Keratinocyte (primary cell): ENCODE results near the gene GRM3. TPM values are rescaled to one million over a fixed set of nuclear protein-coding genes. Genes with fewer than 3 reads are reported as not detected.

Source experiments
- DNase-seq: peaks from one replicate; pipeline ENCODE4 v3.0.0-alpha.2; 2011; ENCODE audit warnings: low read depth, missing footprints, low spot score
- FAIRE-seq: peaks from 2 replicates; lab custom pipeline; 2011; peaks lifted over from hg19 to GRCh38; lab: Jason Lieb, UNC
- H2AFZ ChIP-seq: 2 replicates; pipeline ENCODE4 v1.6.0; 2012; ENCODE audit warnings: low read length, control low read depth, inconsistent platforms; ENCODE audit not compliant: control insufficient read depth
- H3K27ac ChIP-seq: 2 replicates; pipeline ENCODE4 v1.5.1; 2011; ENCODE audit warnings: low read length; ENCODE audit not compliant: control insufficient read depth, insufficient read depth
- H3K27me3 ChIP-seq: 3 replicates; pipeline ENCODE4 v1.6.0; 2011; ENCODE audit warnings: low read length; ENCODE audit not compliant: control insufficient read depth, insufficient read depth; ENCODE audit errors: extremely low read depth
- H3K36me3 ChIP-seq, 2 experiments: 2 replicates in 1 of 2; 3 replicates in 1 of 2; pipeline ENCODE4 v1.5.1; 2011; ENCODE audit warnings: low read length in 2 of 2, mild to moderate bottlenecking in 1 of 2; ENCODE audit not compliant: control insufficient read depth in 2 of 2, insufficient read depth in 2 of 2; ENCODE audit errors: extremely low read depth in 1 of 2
- H3K4me1 ChIP-seq: 3 replicates; pipeline ENCODE4 v1.5.1; 2011; ENCODE audit warnings: low read length; ENCODE audit not compliant: control insufficient read depth, insufficient read depth; ENCODE audit errors: extremely low read depth
- H3K4me2 ChIP-seq: 3 replicates; pipeline ENCODE4 v1.6.0; 2011; ENCODE audit warnings: low read depth, low read length; ENCODE audit not compliant: control insufficient read depth, insufficient read depth; ENCODE audit errors: extremely low read depth
- H3K4me3 ChIP-seq, 3 experiments: fragments of 200-600 bp in 1 of 3; sonication (generic) in 1 of 3; 2 replicates in 2 of 3; 3 replicates in 1 of 3; pipeline ENCODE4 v1.5.1; 2011 to 2016; ENCODE audit warnings: low read length in 3 of 3, mild to moderate bottlenecking in 3 of 3, control low read depth in 2 of 3, inconsistent platforms in 1 of 3, low read depth in 1 of 3, mixed read lengths in 1 of 3, mixed run types in 1 of 3, moderate library complexity in 1 of 3; ENCODE audit not compliant: control insufficient read depth in 2 of 3, insufficient read depth in 2 of 3; ENCODE audit errors: extremely low read depth in 1 of 3
- H3K79me2 ChIP-seq: 2 replicates; pipeline ENCODE4 v1.6.0; 2012; ENCODE audit warnings: low read length; ENCODE audit not compliant: control insufficient read depth, insufficient read depth
- H3K9ac ChIP-seq: 3 replicates; pipeline ENCODE4 v1.6.0; 2011; ENCODE audit warnings: low read length; ENCODE audit not compliant: control insufficient read depth, insufficient read depth; ENCODE audit errors: extremely low read depth
- H3K9me1 ChIP-seq: 3 replicates; pipeline ENCODE4 v1.6.0; 2011; ENCODE audit warnings: low read length; ENCODE audit not compliant: control insufficient read depth, insufficient read depth; ENCODE audit errors: extremely low read depth
- H3K9me3 ChIP-seq: 2 replicates; pipeline ENCODE4 v1.5.1; 2012; ENCODE audit warnings: low read depth, low read length; ENCODE audit not compliant: control insufficient read depth
- H4K20me1 ChIP-seq: 3 replicates; pipeline ENCODE4 v1.6.0; 2011; ENCODE audit warnings: low read length; ENCODE audit not compliant: control insufficient read depth, insufficient read depth; ENCODE audit errors: extremely low read depth
- EZH2 ChIP-seq: IDR thresholded peaks from one replicate; pipeline ENCODE4 v1.6.1; 2012; ENCODE audit warnings: inconsistent platforms, mild to moderate bottlenecking, low read length, moderate library complexity
- dilution Hi-C: fragments of 300-500 bp; cut with MboI; formaldehyde crosslinking; loops from one replicate; pipeline ENCODE4 v1.7.0; 2020; ENCODE audit warnings: low sequenced_read_pairs; ENCODE audit not compliant: extremely low pct_ligation_motif_present
- polyA plus RNA-seq, 5 experiments: library from polyadenylated mRNA; depleted of rRNA in 3 of 5; stranded (reverse) in 3 of 5; stranded (forward) in 1 of 5; unstranded in 1 of 5; fragments of >200 nt; gene quantifications; 1 replicate in 1 of 5; 2 replicates in 3 of 5; 3 replicates in 1 of 5; pipeline versions ENCODE4 v1.2.1 to v1.2.3, GENCODE V29; 2011 to 2012; ENCODE audit warnings: missing spikeins in 2 of 5, low read depth in 1 of 5, low replicate concordance in 1 of 5
- TF ChIP-seq, protein P1 (sequence below), 3 experiments: IDR thresholded peaks in 1 of 3; conservative IDR thresholded peaks in 1 of 3; optimal IDR thresholded peaks in 1 of 3; 2 replicates in 2 of 3; 3 replicates in 1 of 3; pipeline versions ENCODE3 to v1.5.1; 2011; ENCODE audit warnings: low read length in 3 of 3, mild to moderate bottlenecking in 3 of 3, moderate library complexity in 2 of 3, control low read depth in 1 of 3, inconsistent platforms in 1 of 3; ENCODE audit not compliant: insufficient read depth in 2 of 3; ENCODE audit errors: extremely low read depth in 1 of 3

Gene GRM3
- polyA plus RNA-seq, 1 donor (not counting 4 experiments of a cell fraction or from before 2014, with no cell fraction given), result not detected

DNA sequence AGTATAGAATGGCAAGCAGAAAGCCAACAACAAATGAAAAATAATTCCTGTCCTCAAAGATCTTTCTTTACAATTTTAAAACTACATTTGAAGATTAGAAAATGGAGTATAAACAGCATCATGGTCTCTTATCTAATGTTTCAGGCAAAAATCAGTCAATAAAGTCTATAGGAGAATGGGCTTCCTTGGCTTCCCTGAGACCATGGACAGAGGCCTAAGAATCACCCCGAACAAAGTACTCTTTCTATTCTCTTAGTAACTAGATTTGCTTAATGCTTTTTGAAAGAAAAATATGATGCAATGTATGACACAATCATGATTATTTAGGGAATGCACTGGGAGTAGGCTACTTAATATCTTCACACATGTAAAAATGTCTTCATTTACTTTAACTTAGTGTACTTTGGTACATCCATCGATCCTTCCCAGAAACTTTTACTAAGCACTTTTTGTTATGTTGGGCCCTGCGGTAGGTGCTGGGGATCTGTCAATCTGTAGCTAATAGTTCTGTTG, 17.3 kb downstream of the GRM3 start:
- FAIRE-seq, result no peak

DNA sequence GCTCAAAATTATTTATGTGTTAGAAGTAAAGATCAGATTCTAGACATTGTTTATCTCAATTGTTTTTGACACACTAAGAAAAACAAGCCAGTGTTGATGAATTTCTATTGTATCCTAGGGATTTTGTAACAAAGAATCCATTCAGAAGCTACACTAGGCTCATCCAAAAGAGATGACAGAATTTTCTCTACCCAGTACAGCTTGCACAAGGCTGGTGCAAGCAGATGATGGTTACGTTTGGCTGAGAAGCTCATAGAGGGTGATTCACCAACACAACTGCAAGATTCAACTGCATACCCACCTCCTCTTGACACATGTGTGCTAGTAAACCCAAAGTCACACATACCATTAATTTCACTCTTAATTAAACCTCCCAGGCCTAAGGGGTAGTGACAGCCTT, 20.8 kb downstream of the GRM3 start:
- Histone ChIP-seq H3K4me1 (no peaks in the 10 kb centered on the region), H3K4me3 (no peak overlapping the region), H2AFZ (no peak overlapping the region), H3K4me2 (no peak overlapping the region), H3K27me3 (no peaks in the 10 kb centered on the region), H3K79me2 (no peaks in the 10 kb centered on the region), H3K9ac (no peak overlapping the region), H3K9me1 (no peaks in the 10 kb centered on the region), H3K27ac (no peak overlapping the region), H3K36me3 (no peaks in the 10 kb centered on the region), H3K9me3 (no peaks in the 10 kb centered on the region), H4K20me1 (no peaks in the 10 kb centered on the region)
- dilution Hi-C loops, result no loop called here
- DNase-seq, result no peak
- no peak for TF ChIP-seq EZH2
- TF ChIP-seq, protein P1, sequence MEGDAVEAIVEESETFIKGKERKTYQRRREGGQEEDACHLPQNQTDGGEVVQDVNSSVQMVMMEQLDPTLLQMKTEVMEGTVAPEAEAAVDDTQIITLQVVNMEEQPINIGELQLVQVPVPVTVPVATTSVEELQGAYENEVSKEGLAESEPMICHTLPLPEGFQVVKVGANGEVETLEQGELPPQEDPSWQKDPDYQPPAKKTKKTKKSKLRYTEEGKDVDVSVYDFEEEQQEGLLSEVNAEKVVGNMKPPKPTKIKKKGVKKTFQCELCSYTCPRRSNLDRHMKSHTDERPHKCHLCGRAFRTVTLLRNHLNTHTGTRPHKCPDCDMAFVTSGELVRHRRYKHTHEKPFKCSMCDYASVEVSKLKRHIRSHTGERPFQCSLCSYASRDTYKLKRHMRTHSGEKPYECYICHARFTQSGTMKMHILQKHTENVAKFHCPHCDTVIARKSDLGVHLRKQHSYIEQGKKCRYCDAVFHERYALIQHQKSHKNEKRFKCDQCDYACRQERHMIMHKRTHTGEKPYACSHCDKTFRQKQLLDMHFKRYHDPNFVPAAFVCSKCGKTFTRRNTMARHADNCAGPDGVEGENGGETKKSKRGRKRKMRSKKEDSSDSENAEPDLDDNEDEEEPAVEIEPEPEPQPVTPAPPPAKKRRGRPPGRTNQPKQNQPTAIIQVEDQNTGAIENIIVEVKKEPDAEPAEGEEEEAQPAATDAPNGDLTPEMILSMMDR (optimal IDR thresholded peaks at IDR 0.05 in 1 of 3, IDR thresholded peaks at IDR 0.05 in 1 of 3, conservative IDR thresholded peaks at IDR 0.05 in 1 of 3; ENCODE audit: extremely low read depth in 1 of 3, insufficient read depth in 2 of 3, low read length in 3 of 3), result no peak
- FAIRE-seq, result no peak

More for the DNA sequence above, 17.3 kb downstream of the GRM3 start:
- no peaks in the 10 kb centered on the region for H3K36me3 ChIP-seq
- H3K9ac ChIP-seq, result no peak overlapping the region
- no peaks in the 10 kb centered on the region for H3K9me3 ChIP-seq
- no peak overlapping the region for H3K27ac ChIP-seq
- H3K4me3 ChIP-seq, result no peak overlapping the region
- H3K4me2 ChIP-seq, result no peak overlapping the region
- TF ChIP-seq, protein P1 (optimal IDR thresholded peaks at IDR 0.05 in 1 of 3, IDR thresholded peaks at IDR 0.05 in 1 of 3, conservative IDR thresholded peaks at IDR 0.05 in 1 of 3; ENCODE audit: extremely low read depth in 1 of 3, insufficient read depth in 2 of 3, low read length in 3 of 3), result no peak
- no peak for TF ChIP-seq EZH2
- no peaks in the 10 kb centered on the region for H3K27me3 ChIP-seq
- H4K20me1 ChIP-seq, result no peaks in the 10 kb centered on the region
- H3K4me1 ChIP-seq, result no peaks in the 10 kb centered on the region
- no peaks in the 10 kb centered on the region for H3K9me1 ChIP-seq
- H2AFZ ChIP-seq, result no peak overlapping the region
- dilution Hi-C loops, result no loop called here
- no peaks in the 10 kb centered on the region for H3K79me2 ChIP-seq
- DNase-seq, result no peak
